CD4-positive, CD25-positive, alpha-beta regulatory T cell (primary cell): ENCODE data around the gene GLA. TPM values are rescaled to one million over a fixed set of nuclear protein-coding genes. Genes with fewer than 3 reads are reported as not detected.

Experiments used
- ATAC-seq, 2 donors: fragments of 150-1000 bp; cut with Tn5 transposase; one replicate each; pipeline ENCODE4 v1.10.0; 2021; ENCODE audit warnings: low read depth in 2 of 2, moderate number of reproducible peaks in 2 of 2, moderate library complexity in 1 of 2
- DNase-seq, 3 donors: peaks; one replicate each; pipeline versions ENCODE4 v3.0.0 to v3.0.0-alpha.2; 2012 to 2022; ENCODE audit warnings: mixed read lengths in 1 of 3
- H3K27ac ChIP-seq: one replicate; pipeline ENCODE4 v1.7.0; 2013; ENCODE audit warnings: mild to moderate bottlenecking, low read length; ENCODE audit not compliant: insufficient read depth, poor library complexity, severe bottlenecking
- H3K27me3 ChIP-seq: one replicate; pipeline ENCODE4 v1.7.0; 2013; ENCODE audit warnings: low read length; ENCODE audit not compliant: control insufficient read depth, insufficient read depth
- H3K36me3 ChIP-seq: one replicate; pipeline ENCODE4 v1.7.0; 2013; ENCODE audit warnings: mild to moderate bottlenecking, low read length, moderate library complexity; ENCODE audit not compliant: control insufficient read depth, insufficient read depth
- H3K4me1 ChIP-seq: 2 replicates; pipeline ENCODE4 v1.7.0; 2013; ENCODE audit warnings: mild to moderate bottlenecking, low read length; ENCODE audit not compliant: insufficient read depth, control insufficient read depth, poor library complexity, severe bottlenecking
- H3K4me3 ChIP-seq: one replicate; pipeline ENCODE4 v1.7.0; 2013; ENCODE audit warnings: low read depth, mild to moderate bottlenecking, low read length, moderate library complexity
- H3K9me3 ChIP-seq, 2 experiments: 1 replicate in 1 of 2; 2 replicates in 1 of 2; pipeline ENCODE4 v1.7.0; 2013; ENCODE audit warnings: low read length in 2 of 2, mild to moderate bottlenecking in 1 of 2, moderate library complexity in 1 of 2; ENCODE audit not compliant: control insufficient read depth in 2 of 2
- H3K27ac Mint-ChIP-seq, 3 donors: one replicate each; pipeline ENCODE4 v1.8.0; 2020 to 2022; ENCODE audit warnings: mild to moderate bottlenecking in 3 of 3, mixed read lengths in 3 of 3, moderate library complexity in 2 of 3
- H3K27me3 Mint-ChIP-seq: one replicate; pipeline ENCODE4 v1.8.0; 2022; ENCODE audit warnings: mild to moderate bottlenecking, mixed read lengths
- H3K36me3 Mint-ChIP-seq: one replicate; pipeline ENCODE4 v1.8.0; 2020; ENCODE audit warnings: mixed read lengths
- H3K4me1 Mint-ChIP-seq, 4 donors: one replicate each; pipeline ENCODE4 v1.8.0; 2020 to 2022; ENCODE audit warnings: mixed read lengths in 4 of 4, mild to moderate bottlenecking in 1 of 4
- H3K4me3 Mint-ChIP-seq, 4 donors: one replicate each; pipeline ENCODE4 v1.8.0; 2020 to 2022; ENCODE audit warnings: mild to moderate bottlenecking in 4 of 4, mixed read lengths in 4 of 4, moderate library complexity in 3 of 4
- H3K9me3 Mint-ChIP-seq, 7 donors: one replicate each; pipeline ENCODE4 v1.8.0; 2020 to 2022; ENCODE audit warnings: mixed read lengths in 7 of 7, mild to moderate bottlenecking in 3 of 7, moderate library complexity in 2 of 7
- polyA plus RNA-seq, 4 donors: library from polyadenylated mRNA; unstranded; fragments of 300-500 nt; fragmentation: Illumina TruSeq; gene quantifications; one replicate each; pipeline ENCODE4 v1.2.3, GENCODE V29; 2021
- total RNA-seq: library from RNA; stranded (reverse); gene quantifications from one replicate; pipeline ENCODE4 v1.2.3, GENCODE V29; 2022

Gene GLA
- total and polyA plus RNA-seq, 5 donors from 2014 or later: 10.7 to 32.7 (median 13.2) TPM

DNA sequence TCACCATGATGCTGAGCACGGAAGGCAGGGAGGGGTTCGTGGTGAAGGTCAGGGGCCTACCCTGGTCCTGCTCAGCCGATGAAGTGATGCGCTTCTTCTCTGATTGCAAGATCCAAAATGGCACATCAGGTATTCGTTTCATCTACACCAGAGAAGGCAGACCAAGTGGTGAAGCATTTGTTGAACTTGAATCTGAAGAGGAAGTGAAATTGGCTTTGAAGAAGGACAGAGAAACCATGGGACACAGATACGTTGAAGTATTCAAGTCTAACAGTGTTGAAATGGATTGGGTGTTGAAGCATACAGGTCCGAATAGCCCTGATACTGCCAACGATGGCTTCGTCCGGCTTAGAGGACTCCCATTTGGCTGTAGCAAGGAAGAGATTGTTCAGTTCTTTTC is 4.3 kb upstream of the GLA start:
- H3K27ac Mint-ChIP-seq: peak overlapping the region in 1 of 3 donors; percentile 23

DNA sequence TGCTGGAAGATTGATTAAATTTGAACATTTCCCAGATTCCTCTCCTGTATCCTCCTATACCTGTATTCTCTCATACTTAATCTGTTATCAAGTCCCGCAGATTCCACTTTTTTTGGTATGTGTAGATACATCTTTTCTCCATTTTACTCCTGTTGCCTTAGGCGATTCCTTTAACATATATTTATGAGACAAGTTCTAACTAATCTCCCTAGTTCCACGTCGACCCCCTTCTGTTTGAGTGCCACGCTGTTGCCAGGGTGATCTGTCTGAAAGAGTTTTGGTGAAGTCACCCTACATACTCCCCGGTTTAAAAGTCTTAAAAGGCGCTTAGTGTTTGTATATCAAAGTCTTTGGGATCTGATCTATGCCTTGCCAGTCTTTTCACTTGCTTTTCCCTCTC is 2.7 kb upstream of the GLA start:
- ATAC-seq (no peak), DNase-seq (no peak)
- H3K4me1 ChIP-seq: peaks cover 23% of the 10 kb centered on the region
- no peaks in the 10 kb centered on the region for H3K27me3 ChIP-seq
- peak overlapping the region; percentile 94 for H3K4me3 ChIP-seq
- peak overlapping the region; percentile 98 for H3K27ac ChIP-seq
- peaks cover 15% of the 10 kb centered on the region for H3K36me3 ChIP-seq
- Mint-ChIP-seq H3K27ac (peak overlapping the region; percentile 44 to 81 (median 79)), H3K4me3 (peak overlapping the region; percentile 42 to 90 (median 74)), H3K9me3 (no peaks in the 10 kb centered on the region), H3K4me1 (peaks cover 3 to 49% (median 16%) of the 10 kb centered on the region in 4 donors), H3K36me3 (peaks cover 8% of the 10 kb centered on the region), H3K27me3 (no peaks in the 10 kb centered on the region)
- no peaks in the 10 kb centered on the region for H3K9me3 ChIP-seq

More for the DNA sequence above, 4.3 kb upstream of the GLA start:
- no peaks in the 10 kb centered on the region for H3K9me3 Mint-ChIP-seq
- H3K36me3 Mint-ChIP-seq: peaks cover 8% of the 10 kb centered on the region
- H3K4me1 Mint-ChIP-seq: peaks cover 7 to 53% (median 21%) of the 10 kb centered on the region in 4 donors
- H3K27me3 Mint-ChIP-seq: peaks cover under 1% of the 10 kb centered on the region
- Histone ChIP-seq H3K4me1 (peaks cover 19% of the 10 kb centered on the region), H3K9me3 (no peaks in the 10 kb centered on the region), H3K4me3 (no peak overlapping the region), H3K27ac (no peak overlapping the region), H3K27me3 (no peaks in the 10 kb centered on the region), H3K36me3 (peaks cover 15% of the 10 kb centered on the region)
- no peak for DNase-seq
- H3K4me3 Mint-ChIP-seq: peak overlapping the region in 2 of 4 donors; percentile 1 to 35
- no peak for ATAC-seq

DNA sequence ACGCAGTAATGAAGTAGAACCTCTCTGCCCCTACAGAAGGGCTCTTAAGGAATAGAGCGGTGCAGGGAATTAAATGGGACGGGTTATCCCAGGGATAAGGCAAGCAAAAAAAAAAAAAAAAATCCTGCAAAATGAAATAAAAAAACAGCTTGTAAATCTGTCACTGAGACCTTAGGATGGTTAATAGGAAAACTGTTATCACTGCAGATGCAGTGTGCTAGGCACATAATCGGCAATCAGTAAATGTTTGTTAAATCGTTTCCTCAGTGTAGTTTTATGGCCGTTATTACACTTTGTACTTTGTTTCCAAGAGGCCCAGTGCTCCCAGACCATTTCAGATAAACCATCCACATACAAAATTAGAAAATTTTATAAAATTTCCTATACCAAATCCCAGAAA is 1.3 kb upstream of the GLA start:
- H3K36me3 ChIP-seq: peaks cover 15% of the 10 kb centered on the region
- peaks cover 0 to 45% (median 16%) of the 10 kb centered on the region in 4 donors for H3K4me1 Mint-ChIP-seq
- H3K4me3 Mint-ChIP-seq: peak overlapping the region; percentile 92 to 95 (median 92)
- no peak for DNase-seq
- peaks cover 23% of the 10 kb centered on the region for H3K4me1 ChIP-seq
- no peaks in the 10 kb centered on the region for H3K27me3 Mint-ChIP-seq
- peaks cover 10% of the 10 kb centered on the region for H3K36me3 Mint-ChIP-seq
- no peaks in the 10 kb centered on the region for H3K27me3 ChIP-seq
- no peak for ATAC-seq
- H3K9me3 ChIP-seq: no peaks in the 10 kb centered on the region
- peaks cover 0 to 1% (median 0%) of the 10 kb centered on the region in 7 donors for H3K9me3 Mint-ChIP-seq
- H3K4me3 ChIP-seq: peak overlapping the region; percentile 94
- H3K27ac Mint-ChIP-seq: peak overlapping the region; percentile 84 to 98 (median 97)
- H3K27ac ChIP-seq: peak overlapping the region; percentile 98

DNA sequence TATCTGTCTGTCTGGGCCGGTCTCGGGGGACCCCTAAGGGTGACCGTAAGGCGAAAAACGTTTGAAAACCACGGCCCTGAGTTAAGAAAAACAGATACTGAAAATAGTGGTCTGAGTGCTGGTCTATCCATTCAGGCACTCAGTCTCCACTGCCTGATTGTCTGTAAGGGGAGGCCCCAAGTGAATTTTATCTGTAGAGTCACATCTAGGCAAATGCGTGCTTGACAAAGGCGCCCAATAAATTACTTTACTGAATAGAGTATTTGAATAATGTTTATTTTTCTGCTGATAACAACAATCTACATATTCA is 762 bp upstream of the GLA start:
- H3K27me3 Mint-ChIP-seq: no peaks in the 10 kb centered on the region
- peaks cover 23% of the 10 kb centered on the region for H3K4me1 ChIP-seq
- no peaks in the 10 kb centered on the region for H3K9me3 ChIP-seq
- no peak for DNase-seq
- H3K9me3 Mint-ChIP-seq: peaks cover 0 to 1% (median 0%) of the 10 kb centered on the region in 7 donors
- H3K27ac Mint-ChIP-seq: peak overlapping the region; percentile 97 to 99 (median 98)
- H3K27ac ChIP-seq: peak overlapping the region; percentile 98
- peaks cover 0 to 42% (median 16%) of the 10 kb centered on the region in 4 donors for H3K4me1 Mint-ChIP-seq
- no peak for ATAC-seq
- H3K4me3 Mint-ChIP-seq: peak overlapping the region; percentile 92 to 95 (median 92)
- H3K4me3 ChIP-seq: peak overlapping the region; percentile 94
- no peaks in the 10 kb centered on the region for H3K27me3 ChIP-seq
- H3K36me3 ChIP-seq: peaks cover 15% of the 10 kb centered on the region
- H3K36me3 Mint-ChIP-seq: peaks cover 12% of the 10 kb centered on the region

DNA sequence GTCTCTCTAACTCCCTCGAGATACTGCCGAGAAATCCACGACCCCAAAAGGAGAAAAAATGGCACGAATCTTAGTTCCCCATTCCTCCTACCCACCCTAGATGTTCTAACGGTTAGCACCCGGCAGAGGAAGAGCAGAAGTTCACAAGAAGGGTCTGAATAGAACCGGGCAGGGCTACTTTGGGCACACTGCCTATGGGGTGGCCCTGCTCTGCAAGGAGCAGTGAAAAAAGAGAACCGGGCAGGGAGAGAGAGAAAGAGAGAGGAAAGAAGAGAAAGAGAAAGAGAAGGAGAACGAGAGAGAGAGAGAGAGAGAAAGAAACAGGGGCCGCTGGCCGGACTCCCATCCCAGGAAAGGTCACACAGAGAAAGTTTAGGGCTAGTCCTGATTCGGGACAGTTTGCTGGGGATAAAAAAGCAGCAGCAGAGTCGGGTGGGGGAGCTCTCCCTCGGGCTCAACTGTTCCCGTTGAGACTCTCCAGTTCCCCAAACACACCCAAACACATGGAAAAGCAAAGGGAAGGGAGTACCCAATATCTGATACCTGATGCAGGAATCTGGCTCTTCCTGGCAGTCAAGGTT is 468 bp downstream of the GLA start:
- H3K4me1 ChIP-seq: peaks cover 23% of the 10 kb centered on the region
- H3K9me3 ChIP-seq: no peaks in the 10 kb centered on the region
- peak overlapping the region; percentile 94 for H3K4me3 ChIP-seq
- peak overlapping the region; percentile 92 to 95 (median 92) for H3K4me3 Mint-ChIP-seq
- ATAC-seq: no peak
- peak overlapping the region; percentile 98 for H3K27ac ChIP-seq
- H3K27me3 ChIP-seq: no peaks in the 10 kb centered on the region
- DNase-seq: no peak
- H3K27ac Mint-ChIP-seq: peak overlapping the region; percentile 81 to 98 (median 87)
- peaks cover 0 to 1% (median 0%) of the 10 kb centered on the region in 7 donors for H3K9me3 Mint-ChIP-seq
- peaks cover 6% of the 10 kb centered on the region for H3K36me3 ChIP-seq
- H3K4me1 Mint-ChIP-seq: peaks cover 0 to 32% (median 11%) of the 10 kb centered on the region in 4 donors
- H3K36me3 Mint-ChIP-seq: peaks cover 8% of the 10 kb centered on the region
- H3K27me3 Mint-ChIP-seq: no peaks in the 10 kb centered on the region

DNA sequence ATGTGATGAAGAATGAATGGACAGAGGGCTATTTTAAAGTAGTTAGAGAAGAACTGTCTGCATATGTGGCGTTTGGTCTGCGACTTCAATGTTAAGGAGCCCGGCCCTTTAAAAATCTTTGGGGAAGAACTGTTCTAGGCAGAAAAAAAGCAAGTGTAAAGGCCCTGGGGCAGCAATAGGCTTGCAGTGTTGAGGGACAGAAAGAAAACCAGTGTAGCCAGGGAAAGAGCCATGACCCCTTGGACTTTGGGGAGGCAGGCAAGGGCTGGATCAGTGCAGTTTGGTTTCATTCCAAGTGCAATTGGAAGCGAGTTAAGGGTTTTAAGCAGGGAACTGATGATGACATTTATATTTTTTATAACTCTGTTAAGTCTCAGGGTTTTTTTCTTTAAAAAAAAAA is 7.9 kb downstream of the GLA start:
- Histone ChIP-seq H3K27ac (no peak overlapping the region), H3K36me3 (peaks cover 2% of the 10 kb centered on the region), H3K4me3 (no peak overlapping the region), H3K27me3 (no peaks in the 10 kb centered on the region), H3K9me3 (no peaks in the 10 kb centered on the region), H3K4me1 (no peaks in the 10 kb centered on the region)
- peak overlapping the region in 1 of 4 donors; percentile 27 for H3K4me3 Mint-ChIP-seq
- no peaks in the 10 kb centered on the region for H3K27me3 Mint-ChIP-seq
- peaks cover 4% of the 10 kb centered on the region for H3K36me3 Mint-ChIP-seq
- H3K27ac Mint-ChIP-seq: no peak overlapping the region
- H3K9me3 Mint-ChIP-seq: peaks cover 0 to 1% (median 0%) of the 10 kb centered on the region in 7 donors
- DNase-seq: no peak
- peaks cover 0 to 4% (median 3%) of the 10 kb centered on the region in 4 donors for H3K4me1 Mint-ChIP-seq
- no peak for ATAC-seq

DNA sequence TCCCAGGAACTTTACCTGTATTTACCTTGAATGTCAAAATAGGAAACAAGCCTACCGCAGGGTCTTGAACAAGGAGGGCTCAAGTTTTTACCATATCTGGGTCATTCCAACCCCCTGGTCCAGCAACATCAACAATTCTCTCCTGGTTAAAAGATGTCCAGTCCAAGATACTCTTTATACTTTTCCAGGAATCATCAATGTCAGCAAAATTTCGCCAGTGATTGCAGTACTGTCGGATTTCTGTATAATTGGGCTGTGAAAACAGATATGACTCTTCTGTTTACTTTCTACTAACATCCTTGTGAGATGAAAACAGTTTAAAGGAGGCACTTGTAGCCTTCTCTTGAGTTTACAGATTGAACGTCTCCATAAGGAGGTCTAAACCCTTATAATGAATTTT is 9.0 kb downstream of the GLA start:
- H3K36me3 ChIP-seq: peaks cover 2% of the 10 kb centered on the region
- no peak overlapping the region for H3K27ac ChIP-seq
- Mint-ChIP-seq H3K27me3 (no peaks in the 10 kb centered on the region), H3K36me3 (no peaks in the 10 kb centered on the region), H3K27ac (no peak overlapping the region), H3K9me3 (peaks cover 0 to 1% (median 0%) of the 10 kb centered on the region in 7 donors), H3K4me1 (peaks cover 0 to 7% (median 4%) of the 10 kb centered on the region in 4 donors), H3K4me3 (no peak overlapping the region)
- no peaks in the 10 kb centered on the region for H3K27me3 ChIP-seq
- DNase-seq: no peak
- no peaks in the 10 kb centered on the region for H3K9me3 ChIP-seq
- no peaks in the 10 kb centered on the region for H3K4me1 ChIP-seq
- no peak overlapping the region for H3K4me3 ChIP-seq
- ATAC-seq: no peak

DNA sequence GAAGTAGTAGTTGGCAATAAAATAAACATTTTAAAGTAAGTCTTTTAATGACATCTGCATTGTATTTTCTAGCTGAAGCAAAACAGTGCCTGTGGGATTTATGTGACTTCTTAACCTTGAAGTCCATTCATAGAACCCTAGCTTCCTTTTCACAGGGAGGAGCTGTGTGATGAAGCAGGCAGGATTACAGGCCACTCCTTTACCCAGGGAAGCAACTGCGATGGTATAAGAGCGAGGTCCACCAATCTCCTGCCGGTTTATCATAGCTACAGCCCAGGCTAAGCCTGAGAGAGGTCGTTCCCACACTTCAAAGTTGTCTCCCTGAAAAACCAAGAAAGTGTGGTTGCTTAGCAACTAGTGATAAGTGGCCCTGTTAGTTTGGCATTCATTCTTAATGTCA is 9.9 kb downstream of the GLA start:
- H3K4me1 Mint-ChIP-seq: peaks cover 3 to 16% (median 5%) of the 10 kb centered on the region in 4 donors
- ATAC-seq: no peak

More for the DNA sequence above, 9.9 kb downstream of the GLA start:
- DNase-seq: no peak
- no peaks in the 10 kb centered on the region for H3K4me1 ChIP-seq
- H3K27ac ChIP-seq: no peak overlapping the region
- Mint-ChIP-seq H3K27me3 (no peaks in the 10 kb centered on the region), H3K27ac (no peak overlapping the region), H3K36me3 (no peaks in the 10 kb centered on the region), H3K9me3 (peaks cover 0 to 1% (median 0%) of the 10 kb centered on the region in 7 donors), H3K4me3 (no peak overlapping the region)
- H3K4me3 ChIP-seq: no peak overlapping the region
- H3K36me3 ChIP-seq: peaks cover 6% of the 10 kb centered on the region
- H3K9me3 ChIP-seq: no peaks in the 10 kb centered on the region
- no peaks in the 10 kb centered on the region for H3K27me3 ChIP-seq
